SK-N-SH (cell line): ENCODE results near the gene POLR2B. TPM values are rescaled to one million over a fixed set of nuclear protein-coding genes. Genes with fewer than 3 reads are reported as not detected.

Source experiments
- CTCF ChIA-PET: fragments of 300-600, 350-600 bp; formaldehyde crosslinking; extraction: SDS; loops from one replicate; lab custom pipeline; 2021; lab: Yijun Ruan, JAX
- POLR2A ChIA-PET: fragments of 350-600 bp; sonication (Branson Sonifier 250); formaldehyde crosslinking; extraction: SDS; loops from one replicate; lab custom pipeline; 2020; ENCODE audit warnings: antibody characterized with exemption, inconsistent platforms; lab: Yijun Ruan, JAX
- DNase-seq: peaks from one replicate; pipeline ENCODE4 v3.0.0; 2012
- H2AFZ ChIP-seq: fragments of 200-600 bp; sonication (generic); 2 replicates; pipeline ENCODE4 v1.8.1; 2016; ENCODE audit warnings: antibody characterized with exemption, mild to moderate bottlenecking, low read depth
- H3F3A ChIP-seq: fragments of 200-600 bp; sonication (generic); replicated peaks from 2 replicates; pipeline ENCODE3; 2016; ENCODE audit warnings: antibody characterized with exemption, mild to moderate bottlenecking; ENCODE audit not compliant: insufficient read depth
- H3K27ac ChIP-seq, 2 experiments: fragments of 200-500 bp in 1 of 2; fragments of 200-600 bp in 1 of 2; sonication (Bioruptor generic) in 1 of 2; sonication (generic), shearing (Covaris generic) in 1 of 2; 2 replicates each; pipeline versions ENCODE4 v1.5.1 to v1.6.1; 2014 to 2016; ENCODE audit warnings: low read depth in 2 of 2, inconsistent platforms in 1 of 2, low read length in 1 of 2, mild to moderate bottlenecking in 1 of 2, mixed read lengths in 1 of 2
- H3K27me3 ChIP-seq: fragments of 200-600 bp; sonication (generic), shearing (Covaris generic); 2 replicates; pipeline ENCODE4 v1.6.1; 2016; ENCODE audit warnings: mixed run types; ENCODE audit not compliant: insufficient read depth
- H3K36me3 ChIP-seq, 2 experiments: fragments of 200-500 bp in 1 of 2; fragments of 200-600 bp in 1 of 2; sonication (Bioruptor generic) in 1 of 2; sonication (generic) in 1 of 2; replicated peaks in 1 of 2; 2 replicates each; pipeline versions ENCODE3 to v1.5.1; 2014 to 2016; ENCODE audit warnings: low read length in 1 of 2, mild to moderate bottlenecking in 1 of 2; ENCODE audit not compliant: insufficient read depth in 2 of 2, control insufficient read depth in 1 of 2
- H3K4me1 ChIP-seq, 2 experiments: fragments of 200-500 bp in 1 of 2; fragments of 200-600 bp in 1 of 2; sonication (Bioruptor generic) in 1 of 2; sonication (generic), shearing (Covaris generic) in 1 of 2; 2 replicates each; pipeline versions ENCODE4 v1.5.1 to v1.6.1; 2014 to 2016; ENCODE audit warnings: low read depth in 1 of 2, low read length in 1 of 2, mixed run types in 1 of 2; ENCODE audit not compliant: insufficient read depth in 2 of 2, control insufficient read depth in 1 of 2
- H3K4me2 ChIP-seq: fragments of 200-600 bp; sonication (generic), shearing (Covaris generic); 2 replicates; pipeline ENCODE4 v1.6.1; 2017; ENCODE audit warnings: mixed run types
- H3K4me3 ChIP-seq, 2 experiments: fragments of 200-500 bp in 1 of 2; fragments of 200-600 bp in 1 of 2; sonication (Bioruptor generic) in 1 of 2; sonication (generic), shearing (Covaris generic) in 1 of 2; 2 replicates each; pipeline versions ENCODE4 v1.5.1 to v1.8.1; 2014 to 2016; ENCODE audit warnings: low read depth in 2 of 2, inconsistent platforms in 1 of 2, low read length in 1 of 2, mild to moderate bottlenecking in 1 of 2, mixed read lengths in 1 of 2, moderate library complexity in 1 of 2
- H3K79me2 ChIP-seq: fragments of 200-600 bp; sonication (generic); 2 replicates; pipeline ENCODE4 v1.8.1; 2017; ENCODE audit warnings: mild to moderate bottlenecking; ENCODE audit not compliant: insufficient read depth
- H3K9ac ChIP-seq: fragments of 200-600 bp; sonication (generic); 2 replicates; pipeline ENCODE4 v1.6.1; 2017; ENCODE audit warnings: mixed run types
- H3K9me2 ChIP-seq: fragments of 200-600 bp; sonication (generic); 2 replicates; pipeline ENCODE4 v1.6.1; 2017; ENCODE audit warnings: mixed run types
- H3K9me3 ChIP-seq: fragments of 200-600 bp; sonication (generic); 2 replicates; pipeline ENCODE4 v1.6.1; 2017; ENCODE audit warnings: mixed run types, mild to moderate bottlenecking, moderate library complexity
- H4K20me1 ChIP-seq: fragments of 200-600 bp; sonication (generic); 2 replicates; pipeline ENCODE4 v1.6.1; 2017; ENCODE audit warnings: mild to moderate bottlenecking, mixed run types; ENCODE audit not compliant: insufficient read depth
- MEF2A ChIP-seq: IDR thresholded peaks from 2 replicates; pipeline ENCODE4 v1.4.0; 2012; ENCODE audit warnings: low read depth, borderline replicate concordance
- RAD21 ChIP-seq: IDR thresholded peaks from 2 replicates; pipeline ENCODE4 v1.6.1; 2012; ENCODE audit warnings: mild to moderate bottlenecking, low read length
- REST ChIP-seq: IDR thresholded peaks from 2 replicates; pipeline ENCODE4 v1.6.1; 2012; ENCODE audit warnings: mild to moderate bottlenecking, low read depth, low read length, moderate library complexity
- RFX5 ChIP-seq: IDR thresholded peaks from 2 replicates; pipeline ENCODE4 v1.6.1; 2012; ENCODE audit warnings: mild to moderate bottlenecking, improper control_type of control experiment, low read length
- SIN3A ChIP-seq: IDR thresholded peaks from 2 replicates; pipeline ENCODE4 v1.6.1; 2012; ENCODE audit warnings: low read depth, mild to moderate bottlenecking, low read length, moderate library complexity, borderline replicate concordance
- ZBTB33 ChIP-seq: IDR thresholded peaks from 2 replicates; pipeline ENCODE4 v1.4.0; 2012; ENCODE audit warnings: low read depth, borderline replicate concordance
- WGBS: methylation state at CpG from one replicate; pipeline ENCODE4 v1.1.6; 2017; ENCODE audit warnings: low lambda C conversion rate; 5-methylcytosine and 5-hydroxymethylcytosine counted together
- polyA plus RNA-seq, 3 experiments: library from polyadenylated mRNA; depleted of rRNA; stranded (reverse); fragments of >200 nt; gene quantifications; 2 replicates each; pipeline ENCODE4 v1.2.3, GENCODE V29; 2012

Gene POLR2B
- polyA plus RNA-seq, 1 of the 3 experiments (the other 2 are of a cell fraction): 58.5 TPM

GRCh38 chr4:56977321-56978012 lies 1.2 kb upstream of the POLR2B start, which contains the start of gene NOA1 (continued):
- TF ChIP-seq RAD21 (no peak), ZBTB33 (peak; percentile 97), MEF2A (no peak), REST (no peak)

- H3K9me2 ChIP-seq: no peaks in the 10 kb centered on the region
- H3K9me3 ChIP-seq: no peaks in the 10 kb centered on the region
- ChIA-PET CTCF (interaction anchor here (0.6 to 1.4 kb wide), 2 partner anchors 16 to 18 kb away, joined by 3 to 4 read pairs; no protein-coding TSS in a partner anchor), POLR2A (interaction anchor here (0.7 kb wide), 1 partner anchor 63 kb away, joined by 5 read pairs; no protein-coding TSS in a partner anchor)
- peaks cover 59% of the 10 kb centered on the region for H4K20me1 ChIP-seq
- peak overlapping the region; percentile 92 for H3K4me2 ChIP-seq
- peaks cover 9 to 10% of the 10 kb centered on the region in 2 experiments for H3K4me1 ChIP-seq
- no peaks in the 10 kb centered on the region for H3K27me3 ChIP-seq
- peaks cover 6 to 28% of the 10 kb centered on the region in 2 experiments for H3K36me3 ChIP-seq
- 10% methylated on average over 21 of the region's 21 CpGs for WGBS
- peak overlapping the region; percentile 86 to 94; a peak in 2 of 4 replicates for H3K27ac ChIP-seq
- no peak overlapping the region for H2AFZ ChIP-seq
- peak overlapping the region; percentile 78 to 99 for H3K4me3 ChIP-seq
- H3F3A ChIP-seq: peaks cover 19% of the 10 kb centered on the region
- peaks cover 90% of the 10 kb centered on the region for H3K79me2 ChIP-seq
- H3K9ac ChIP-seq: peak overlapping the region; percentile 90
- TF ChIP-seq SIN3A (peak; percentile 46; the same call in 1 of the 2 replicates), RFX5 (no peak)
- no peak for DNase-seq
These were observed 851 bp downstream of the POLR2B start for GRCh38 chr4:56979421-56980072.
